ENCODE results near the gene CDK17. TPM values are rescaled to one million over a fixed set of nuclear protein-coding genes. Genes with fewer than 3 reads are reported as not detected.

Gene CDK17
- total and polyA plus RNA-seq, 2 donors (not counting 1 experiment from before 2014, with no cell fraction given), result 15.6 to 87.8 TPM

- CTCF ChIA-PET, result no interaction called here
- H3K9me3 Mint-ChIP-seq (ENCODE audit: insufficient read depth), result no peaks in the 10 kb centered on the region
These were observed 16.0 kb upstream of the CDK17 start for GRCh38 chr12:96416033-96416799.

More at GRCh38 chr12:96416033-96416799, 16.0 kb upstream of the CDK17 start:
- Histone ChIP-seq H3K9me3 (ENCODE audit: control extremely low read depth in 1 of 3, control insufficient read depth in 2 of 3, insufficient read depth in 1 of 3, low read length in 2 of 3) (no peaks in the 10 kb centered on the region), H3K4me2 (replicated peaks; ENCODE audit: low read depth, low read length, poor library complexity, severe bottlenecking) (no peak overlapping the region), H3K27me3 (replicated peaks in 1 of 4; ENCODE audit: control extremely low read depth in 1 of 4, control insufficient read depth in 3 of 4, insufficient read depth in 4 of 4, low read length in 3 of 4) (no peaks in the 10 kb centered on the region), H4K20me1 (ENCODE audit: control insufficient read depth, insufficient read depth, low read length, poor library complexity, severe bottlenecking) (no peaks in the 10 kb centered on the region), H3K36me3 (replicated peaks in 1 of 2; ENCODE audit: control extremely low read depth in 1 of 2, control insufficient read depth in 1 of 2, extremely low read depth in 1 of 2, insufficient read depth in 2 of 2, low read length in 1 of 2) (no peaks in the 10 kb centered on the region), H3K4me1 (ENCODE audit: control insufficient read depth in 2 of 2, insufficient read depth in 2 of 2, low read length in 2 of 2) (peaks cover 5 to 12% of the 10 kb centered on the region in 2 donors), H3K27ac (ENCODE audit: low read length in 2 of 2) (no peak overlapping the region), H3K4me3 (ENCODE audit: control extremely low read depth in 1 of 5, extremely low read depth in 1 of 5, insufficient read depth in 1 of 5, low read depth in 2 of 5, low read length in 4 of 5) (no peak overlapping the region), H3K9ac (ENCODE audit: low read length) (no peak overlapping the region), H3K79me2 (ENCODE audit: control insufficient read depth, insufficient read depth, low read length) (no peaks in the 10 kb centered on the region), H2AFZ (ENCODE audit: insufficient read depth, low read depth, low read length, poor library complexity, severe bottlenecking) (no peak overlapping the region)
- H3K4me1 Mint-ChIP-seq, result peaks cover 19% of the 10 kb centered on the region
- intact Hi-C loops (cut with micrococcal nuclease), result no loop called here
- H3K27me3 Mint-ChIP-seq, result no peaks in the 10 kb centered on the region
- H3K27ac Mint-ChIP-seq, result no peak overlapping the region
- TF ChIP-seq EZH2 (IDR thresholded peaks at IDR 0.05; ENCODE audit: borderline replicate concordance, insufficient read depth, low read depth, low read length, poor library complexity, severe bottlenecking) (no peak), CTCF (IDR thresholded peaks at IDR 0.05) (no peak)
- POLR2A ChIA-PET, result no interaction called here
- DNase-seq (no peak), ATAC-seq (ENCODE audit: low read depth) (no peak)
- 97% methylated on average over 5 of the region's 7 CpGs for WGBS (ENCODE audit: insufficient coverage)
- H3K4me3 Mint-ChIP-seq, result no peak overlapping the region

Data from B cell (primary cell).